Astrocyte (in vitro differentiated cells and primary cell): ENCODE data around the gene OVOL1. TPM values are rescaled to one million over a fixed set of nuclear protein-coding genes. Genes with fewer than 3 reads are reported as not detected.

Source experiments
- DNase-seq: peaks from one replicate; pipeline ENCODE4 v3.0.0-alpha.2; 2010; ENCODE audit warnings: low read depth
- FAIRE-seq: peaks from 2 replicates; lab custom pipeline; 2011; peaks lifted over from hg19 to GRCh38; lab: Jason Lieb, UNC
- H2AFZ ChIP-seq: 2 replicates; pipeline ENCODE4 v1.6.0; 2012; ENCODE audit warnings: low read depth, low read length, inconsistent platforms
- H3K27ac ChIP-seq: 2 replicates; pipeline ENCODE4 v1.5.1; 2011; ENCODE audit warnings: low read depth, low read length, inconsistent platforms
- H3K27me3 ChIP-seq: 2 replicates; pipeline ENCODE4 v1.6.0; 2011; ENCODE audit warnings: low read length, inconsistent platforms; ENCODE audit not compliant: insufficient read depth
- H3K36me3 ChIP-seq: 2 replicates; pipeline ENCODE4 v1.5.1; 2011; ENCODE audit warnings: low read length, inconsistent platforms; ENCODE audit not compliant: insufficient read depth
- H3K4me1 ChIP-seq: 2 replicates; pipeline ENCODE4 v1.5.1; 2011; ENCODE audit warnings: low read length, inconsistent platforms; ENCODE audit not compliant: insufficient read depth
- H3K4me2 ChIP-seq: 2 replicates; pipeline ENCODE4 v1.6.0; 2012; ENCODE audit warnings: low read length, inconsistent platforms
- H3K4me3 ChIP-seq: 2 replicates; pipeline ENCODE4 v1.5.1; 2011; ENCODE audit warnings: low read depth, mild to moderate bottlenecking, low read length, inconsistent platforms; ENCODE audit not compliant: insufficient read depth
- H3K79me2 ChIP-seq: 2 replicates; pipeline ENCODE4 v1.6.0; 2012; ENCODE audit warnings: mild to moderate bottlenecking, low read length, inconsistent platforms; ENCODE audit not compliant: insufficient read depth
- H3K9ac ChIP-seq: 2 replicates; pipeline ENCODE4 v1.6.0; 2012; ENCODE audit warnings: mild to moderate bottlenecking, low read length, inconsistent platforms
- H3K9me3 ChIP-seq: 2 replicates; pipeline ENCODE4 v1.5.1; 2012; ENCODE audit warnings: low read depth, mild to moderate bottlenecking, low read length, inconsistent platforms; ENCODE audit not compliant: insufficient read depth
- H4K20me1 ChIP-seq: 2 replicates; pipeline ENCODE4 v1.6.0; 2012; ENCODE audit warnings: low read length, inconsistent platforms; ENCODE audit not compliant: insufficient read depth
- H3K27ac Mint-ChIP-seq: one replicate; pipeline ENCODE4 v1.8.0; 2021; ENCODE audit warnings: mild to moderate bottlenecking, mixed read lengths; ENCODE audit not compliant: unreplicated experiment
- H3K27me3 Mint-ChIP-seq: one replicate; pipeline ENCODE4 v1.8.0; 2021; ENCODE audit warnings: low read depth, mixed read lengths; ENCODE audit not compliant: unreplicated experiment
- H3K36me3 Mint-ChIP-seq: one replicate; pipeline ENCODE4 v1.8.0; 2021; ENCODE audit warnings: low read depth, mixed read lengths; ENCODE audit not compliant: unreplicated experiment
- H3K4me1 Mint-ChIP-seq: one replicate; pipeline ENCODE4 v1.8.0; 2021; ENCODE audit warnings: low read depth, mixed read lengths; ENCODE audit not compliant: unreplicated experiment
- H3K4me3 Mint-ChIP-seq: one replicate; pipeline ENCODE4 v1.8.0; 2021; ENCODE audit warnings: mild to moderate bottlenecking, moderate library complexity, mixed read lengths; ENCODE audit not compliant: unreplicated experiment
- H3K9me3 Mint-ChIP-seq: one replicate; pipeline ENCODE4 v1.8.0; 2021; ENCODE audit warnings: mild to moderate bottlenecking, mixed read lengths; ENCODE audit not compliant: unreplicated experiment
- CTCF ChIP-seq: IDR thresholded peaks from 2 replicates; pipeline ENCODE4 v1.5.1; 2011; ENCODE audit warnings: low read depth, mild to moderate bottlenecking, inconsistent platforms, low read length, moderate library complexity; ENCODE audit not compliant: insufficient read depth
- EZH2 ChIP-seq: IDR thresholded peaks from 2 replicates; pipeline ENCODE4 v1.6.1; 2012; ENCODE audit warnings: mild to moderate bottlenecking, low read length, inconsistent platforms; ENCODE audit not compliant: insufficient read depth
- total RNA-seq: library from RNA; stranded (reverse); gene quantifications from 2 replicates; pipeline ENCODE4 v1.2.1, GENCODE V29; 2021

Gene OVOL1
- total RNA-seq, 1 donor from 2014 or later, result 1.0 TPM

- no peak overlapping the region for H3K27ac Mint-ChIP-seq
Measured at GRCh38 chr11:65776710-65777141, 10.1 kb upstream of the OVOL1 start.

GRCh38 chr11:65777241-65777640 is 9.6 kb upstream of the OVOL1 start:
- H3K4me3 ChIP-seq, result no peak overlapping the region
- H3K9me3 ChIP-seq, result no peaks in the 10 kb centered on the region
- Mint-ChIP-seq H3K27me3 (no peaks in the 10 kb centered on the region), H3K9me3 (no peaks in the 10 kb centered on the region), H3K4me1 (peaks cover 7% of the 10 kb centered on the region), H3K27ac (no peak overlapping the region), H3K36me3 (peaks cover 15% of the 10 kb centered on the region), H3K4me3 (peak overlapping the region; percentile 27)
- peaks cover 45% of the 10 kb centered on the region for H4K20me1 ChIP-seq
- no peak overlapping the region for H3K9ac ChIP-seq
- no peaks in the 10 kb centered on the region for H3K27me3 ChIP-seq
- no peak overlapping the region for H2AFZ ChIP-seq
- TF ChIP-seq EZH2 (no peak), CTCF (no peak)
- H3K36me3 ChIP-seq, result no peaks in the 10 kb centered on the region
- no peak overlapping the region for H3K4me2 ChIP-seq
- peaks cover 6% of the 10 kb centered on the region for H3K4me1 ChIP-seq
- FAIRE-seq (no peak), DNase-seq (no peak)
- no peak overlapping the region for H3K27ac ChIP-seq
- H3K79me2 ChIP-seq, result peaks cover 18% of the 10 kb centered on the region

More at GRCh38 chr11:65776710-65777141, 10.1 kb upstream of the OVOL1 start:
- H3K4me2 ChIP-seq, result no peak overlapping the region
- H3K9me3 ChIP-seq, result no peaks in the 10 kb centered on the region
- H3K9ac ChIP-seq, result no peak overlapping the region
- H3K36me3 ChIP-seq, result no peaks in the 10 kb centered on the region
- peaks cover 45% of the 10 kb centered on the region for H4K20me1 ChIP-seq
- H3K79me2 ChIP-seq, result peaks cover 18% of the 10 kb centered on the region
- no peaks in the 10 kb centered on the region for H3K27me3 Mint-ChIP-seq
- no peaks in the 10 kb centered on the region for H3K27me3 ChIP-seq
- peaks cover 15% of the 10 kb centered on the region for H3K36me3 Mint-ChIP-seq
- H3K4me3 ChIP-seq, result no peak overlapping the region
- H3K4me1 ChIP-seq, result peaks cover 6% of the 10 kb centered on the region
- no peak overlapping the region for H3K27ac ChIP-seq
- peak overlapping the region; percentile 27 for H3K4me3 Mint-ChIP-seq
- FAIRE-seq (no peak), DNase-seq (no peak)
- TF ChIP-seq EZH2 (no peak), CTCF (no peak)
- H3K9me3 Mint-ChIP-seq, result no peaks in the 10 kb centered on the region
- H3K4me1 Mint-ChIP-seq, result peaks cover 7% of the 10 kb centered on the region
- no peak overlapping the region for H2AFZ ChIP-seq

GRCh38 chr11:65777821-65778361 is 9.0 kb upstream of the OVOL1 start:
- Histone ChIP-seq H2AFZ (no peak overlapping the region), H3K4me2 (no peak overlapping the region), H3K79me2 (peaks cover 18% of the 10 kb centered on the region), H3K36me3 (no peaks in the 10 kb centered on the region), H3K4me3 (no peak overlapping the region), H3K27ac (no peak overlapping the region), H3K9ac (no peak overlapping the region), H3K4me1 (peaks cover 6% of the 10 kb centered on the region), H4K20me1 (peaks cover 42% of the 10 kb centered on the region), H3K9me3 (no peaks in the 10 kb centered on the region), H3K27me3 (no peaks in the 10 kb centered on the region)
- FAIRE-seq (no peak), DNase-seq (no peak)
- H3K9me3 Mint-ChIP-seq, result no peaks in the 10 kb centered on the region
- H3K27ac Mint-ChIP-seq, result no peak overlapping the region
- TF ChIP-seq EZH2, result no peak
- no peak for TF ChIP-seq CTCF
- peaks cover 15% of the 10 kb centered on the region for H3K36me3 Mint-ChIP-seq
- no peak overlapping the region for H3K4me3 Mint-ChIP-seq
- H3K4me1 Mint-ChIP-seq, result peaks cover 7% of the 10 kb centered on the region
- H3K27me3 Mint-ChIP-seq, result peaks cover 5% of the 10 kb centered on the region
